ENCODE measurements around the gene IGFBP2. TPM values are rescaled to one million over a fixed set of nuclear protein-coding genes. Genes with fewer than 3 reads are reported as not detected.

IGFBP2 gene
- total RNA-seq, 1 donor from 2014 or later = 371 TPM

- Histone ChIP-seq H3K79me2 (ENCODE audit: low read depth) (peaks cover 88% of the 10 kb centered on the region), H3K4me1 (peaks cover 8% of the 10 kb centered on the region), H2AFZ (replicated peaks) (no peak overlapping the region), H3K36me3 (no peaks in the 10 kb centered on the region), H4K20me1 (ENCODE audit: low read depth) (peaks cover 84% of the 10 kb centered on the region), H3K9ac (no peak overlapping the region), H3K9me3 (ENCODE audit: low read depth) (no peaks in the 10 kb centered on the region), H3F3A (ENCODE audit: low read depth) (peaks cover 27% of the 10 kb centered on the region), H3K27me3 (peaks cover 3% of the 10 kb centered on the region), H3K4me3 (peak overlapping the region; percentile 100), H3K27ac (no peak overlapping the region), H3K4me2 (peak overlapping the region; percentile 95)
- Mint-ChIP-seq H3K4me3 (peak overlapping the region; percentile 100), H3K27me3 (ENCODE audit: insufficient read depth, low read depth) (peaks cover 8% of the 10 kb centered on the region), H3K36me3 (peaks cover 36% of the 10 kb centered on the region), H3K9me3 (no peaks in the 10 kb centered on the region), H3K4me1 (peaks cover 30% of the 10 kb centered on the region), H3K27ac (no peak overlapping the region)
- no peak for DNase-seq (ENCODE audit: low spot score)
- TF ChIP-seq EZH2 (IDR thresholded peaks at IDR 0.05) (no peak), EZH2phosphoT487 (IDR thresholded peaks at IDR 0.05) (no peak), CTCF (IDR thresholded peaks at IDR 0.05) (no peak)
These were observed 4.3 kb downstream of the IGFBP2 start for GRCh38 chr2:216637472-216637871.

GRCh38 chr2:216643986-216644659 is 10.9 kb downstream of the IGFBP2 start:
- H3K36me3 ChIP-seq = peaks cover 5% of the 10 kb centered on the region
- no peak for TF ChIP-seq CTCF (IDR thresholded peaks at IDR 0.05)
- no peak for TF ChIP-seq EZH2phosphoT487 (IDR thresholded peaks at IDR 0.05)
- H3K9ac ChIP-seq = no peak overlapping the region
- no peak overlapping the region for H2AFZ ChIP-seq (replicated peaks)
- H3F3A ChIP-seq (ENCODE audit: low read depth) = peaks cover 3% of the 10 kb centered on the region
- no peak overlapping the region for H3K27ac ChIP-seq
- Mint-ChIP-seq H3K9me3 (no peaks in the 10 kb centered on the region), H3K4me1 (peaks cover 51% of the 10 kb centered on the region), H3K4me3 (peak overlapping the region; percentile 37), H3K36me3 (peaks cover 74% of the 10 kb centered on the region), H3K27ac (peak overlapping the region; percentile 70), H3K27me3 (ENCODE audit: insufficient read depth, low read depth) (peaks cover 5% of the 10 kb centered on the region)
- peaks cover 97% of the 10 kb centered on the region for H4K20me1 ChIP-seq (ENCODE audit: low read depth)
- H3K4me2 ChIP-seq = peak overlapping the region; percentile 51
- H3K4me1 ChIP-seq = peaks cover 28% of the 10 kb centered on the region
- H3K9me3 ChIP-seq (ENCODE audit: low read depth) = no peaks in the 10 kb centered on the region
- no peaks in the 10 kb centered on the region for H3K27me3 ChIP-seq
- peak; percentile 39 for DNase-seq (ENCODE audit: low spot score)
- peaks cover 99% of the 10 kb centered on the region for H3K79me2 ChIP-seq (ENCODE audit: low read depth)
- H3K4me3 ChIP-seq = no peak overlapping the region

- H3F3A ChIP-seq (ENCODE audit: low read depth) = peaks cover 9% of the 10 kb centered on the region
- H3K9ac ChIP-seq = no peak overlapping the region
- H3K27ac Mint-ChIP-seq = peak overlapping the region; percentile 70
- no peaks in the 10 kb centered on the region for H3K9me3 Mint-ChIP-seq
- H2AFZ ChIP-seq (replicated peaks) = no peak overlapping the region
- peaks cover 99% of the 10 kb centered on the region for H3K79me2 ChIP-seq (ENCODE audit: low read depth)
- H3K36me3 Mint-ChIP-seq = peaks cover 72% of the 10 kb centered on the region
- H3K36me3 ChIP-seq = peaks cover 5% of the 10 kb centered on the region
- H3K4me1 ChIP-seq = peaks cover 37% of the 10 kb centered on the region
- H3K4me3 Mint-ChIP-seq = no peak overlapping the region
- H3K27me3 Mint-ChIP-seq (ENCODE audit: insufficient read depth, low read depth) = peaks cover 3% of the 10 kb centered on the region
- no peaks in the 10 kb centered on the region for H3K9me3 ChIP-seq (ENCODE audit: low read depth)
- TF ChIP-seq CTCF (IDR thresholded peaks at IDR 0.05) = no peak
- TF ChIP-seq EZH2phosphoT487 (IDR thresholded peaks at IDR 0.05) = no peak
- TF ChIP-seq EZH2 (IDR thresholded peaks at IDR 0.05) = no peak
- peaks cover 56% of the 10 kb centered on the region for H3K4me1 Mint-ChIP-seq
- H3K4me2 ChIP-seq = no peak overlapping the region
- DNase-seq (ENCODE audit: low spot score) = no peak
- H3K4me3 ChIP-seq = no peak overlapping the region
- H3K27me3 ChIP-seq = no peaks in the 10 kb centered on the region
- peaks cover 97% of the 10 kb centered on the region for H4K20me1 ChIP-seq (ENCODE audit: low read depth)
- no peak overlapping the region for H3K27ac ChIP-seq
These were observed 11.8 kb downstream of the IGFBP2 start for GRCh38 chr2:216644842-216645635.
